Measurements from ENCODE around the gene LCE1B. TPM values are rescaled to one million over a fixed set of nuclear protein-coding genes. Genes with fewer than 3 reads are reported as not detected.

LCE1B gene
- total and polyA plus RNA-seq, 3 experiments from 2014 or later: not detected

GRCh38 chr1:152836870-152837269, 25.1 kb downstream of the LCE1B start:
- H3K27me3 ChIP-seq (ENCODE audit: insufficient read depth, low read length, poor library complexity, severe bottlenecking): no peaks in the 10 kb centered on the region
- H3K9me3 Mint-ChIP-seq: peaks cover 0 to 3% (median 0%) of the 10 kb centered on the region in 5 donors
- DNase-seq: no peak
- H3K9me3 ChIP-seq (ENCODE audit: low read length): no peaks in the 10 kb centered on the region
- CTCF ChIA-PET: no interaction called here
- no peak overlapping the region for H3K27ac ChIP-seq (ENCODE audit: low read depth, low read length)
- H3K27me3 Mint-ChIP-seq: peaks cover 6 to 9% of the 10 kb centered on the region in 2 donors
- no peak overlapping the region for H3K4me3 Mint-ChIP-seq
- H3K4me1 ChIP-seq (ENCODE audit: insufficient read depth, low read length): no peaks in the 10 kb centered on the region
- H3K27ac Mint-ChIP-seq: no peak overlapping the region
- no peak overlapping the region for H3K4me3 ChIP-seq (ENCODE audit: low read length)
- H3K36me3 ChIP-seq (ENCODE audit: insufficient read depth, low read length): no peaks in the 10 kb centered on the region
- POLR2A ChIA-PET: interaction anchor here (0.6 kb wide), 1 partner anchor 48 kb away, joined by 3 read pairs; no protein-coding TSS in a partner anchor
- H3K4me1 Mint-ChIP-seq: no peaks in the 10 kb centered on the region
- H3K36me3 Mint-ChIP-seq: no peaks in the 10 kb centered on the region

DNA sequence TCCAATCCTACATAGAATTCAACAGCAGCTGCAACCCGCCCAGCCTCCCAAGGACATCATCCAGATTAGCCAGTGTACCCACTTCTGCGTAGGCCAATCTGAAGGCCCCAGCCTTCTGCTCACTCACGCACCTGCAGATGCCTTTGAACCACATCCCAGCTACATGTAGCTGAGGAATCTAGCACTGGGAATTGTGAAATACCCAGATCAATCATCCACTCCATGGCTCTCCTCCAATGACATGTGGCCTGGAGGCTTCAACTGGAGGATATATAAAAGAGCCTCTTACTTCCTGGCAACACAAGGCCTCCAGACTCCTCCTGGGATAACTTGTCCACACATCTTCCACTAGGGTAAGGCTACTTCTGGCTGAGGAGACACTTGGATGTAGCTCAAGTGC, 30.8 kb downstream of the LCE1B start, which contains the start of gene LCE6A:
LCE6A (plus strand) TSS at position 301 of the 400 bp plus-strand sequence. CDS start 665 bp downstream, outside the sequence.
- Mint-ChIP-seq H3K27ac (no peak within 1 kb of the TSS), H3K4me1 (no peaks in the 10 kb centered on the region), H3K9me3 (no peaks in the 10 kb centered on the region), H3K36me3 (no peaks in the 10 kb centered on the region), H3K27me3 (peaks cover 7 to 19% of the 10 kb centered on the region in 2 donors), H3K4me3 (no peak within 1 kb of the TSS)
- no peak for DNase-seq
- H3K9me3 ChIP-seq (ENCODE audit: low read length): no peaks in the 10 kb centered on the region
- no peak within 1 kb of the TSS for H3K4me3 ChIP-seq (ENCODE audit: low read length)
- no peak within 1 kb of the TSS for H3K27ac ChIP-seq (ENCODE audit: low read depth, low read length)
- no peaks in the 10 kb centered on the region for H3K4me1 ChIP-seq (ENCODE audit: insufficient read depth, low read length)
- H3K27me3 ChIP-seq (ENCODE audit: insufficient read depth, low read length, poor library complexity, severe bottlenecking): no peaks in the 10 kb centered on the region
- no peaks in the 10 kb centered on the region for H3K36me3 ChIP-seq (ENCODE audit: insufficient read depth, low read length)
- POLR2A ChIA-PET: no interaction called here
- CTCF ChIA-PET: no interaction called here

DNA sequence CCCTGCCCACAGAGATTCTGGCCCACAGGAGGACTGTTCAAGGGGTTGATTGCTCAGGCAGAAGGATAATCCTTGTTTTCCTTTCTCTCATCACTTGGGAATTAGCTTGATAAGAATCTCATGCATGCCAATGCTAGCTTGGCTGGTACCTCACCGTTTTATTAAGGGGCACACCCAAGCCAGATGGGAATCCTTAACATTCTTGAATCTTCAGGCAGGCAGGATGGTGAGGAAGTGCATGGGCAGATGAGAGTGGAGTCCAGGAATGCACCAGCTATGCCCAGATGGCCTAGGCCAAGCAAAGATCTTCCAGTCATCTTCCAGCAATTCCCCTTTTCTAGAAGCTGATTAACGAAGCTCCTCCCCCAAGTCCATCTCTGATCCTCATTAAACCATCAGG, 43.9 kb downstream of the LCE1B start:
- H3K27me3 ChIP-seq (ENCODE audit: insufficient read depth, low read length, poor library complexity, severe bottlenecking): no peaks in the 10 kb centered on the region
- no peak for DNase-seq
- Mint-ChIP-seq H3K27ac (no peak overlapping the region), H3K4me1 (no peaks in the 10 kb centered on the region), H3K27me3 (peaks cover 3 to 18% of the 10 kb centered on the region in 2 donors), H3K9me3 (no peaks in the 10 kb centered on the region), H3K4me3 (no peak overlapping the region), H3K36me3 (no peaks in the 10 kb centered on the region)
- POLR2A ChIA-PET: no interaction called here
- H3K4me3 ChIP-seq (ENCODE audit: low read length): no peak overlapping the region
- H3K4me1 ChIP-seq (ENCODE audit: insufficient read depth, low read length): no peaks in the 10 kb centered on the region
- CTCF ChIA-PET: no interaction called here
- H3K9me3 ChIP-seq (ENCODE audit: low read length): no peaks in the 10 kb centered on the region
- H3K27ac ChIP-seq (ENCODE audit: low read depth, low read length): no peak overlapping the region
- no peaks in the 10 kb centered on the region for H3K36me3 ChIP-seq (ENCODE audit: insufficient read depth, low read length)

DNA sequence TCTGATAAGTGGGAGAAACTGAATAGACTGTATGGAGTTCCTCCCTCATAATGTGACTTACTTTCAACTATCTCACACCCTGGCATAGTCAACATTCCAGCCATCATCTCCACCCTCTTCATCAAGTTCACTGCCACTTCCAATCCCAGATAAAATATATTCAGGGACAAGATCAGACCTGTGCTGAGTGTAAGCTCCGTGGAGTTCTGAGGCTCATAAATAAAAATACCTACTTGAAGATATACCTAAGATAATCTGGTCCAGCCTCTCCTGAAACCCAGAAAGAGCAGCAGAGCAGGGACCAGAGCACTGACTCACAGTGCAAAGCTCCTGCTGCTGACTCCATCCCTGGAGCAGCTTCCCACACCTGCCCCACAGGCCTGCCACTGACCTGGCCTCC, 46.3 kb downstream of the LCE1B start:
- H3K27me3 ChIP-seq (ENCODE audit: insufficient read depth, low read length, poor library complexity, severe bottlenecking): no peaks in the 10 kb centered on the region
- Mint-ChIP-seq H3K27me3 (peaks cover 3 to 21% of the 10 kb centered on the region in 2 donors), H3K27ac (no peak overlapping the region), H3K36me3 (no peaks in the 10 kb centered on the region), H3K9me3 (no peaks in the 10 kb centered on the region), H3K4me3 (no peak overlapping the region), H3K4me1 (no peaks in the 10 kb centered on the region)
- no peak overlapping the region for H3K4me3 ChIP-seq (ENCODE audit: low read length)
- H3K27ac ChIP-seq (ENCODE audit: low read depth, low read length): no peak overlapping the region
- no peaks in the 10 kb centered on the region for H3K36me3 ChIP-seq (ENCODE audit: insufficient read depth, low read length)
- no peaks in the 10 kb centered on the region for H3K4me1 ChIP-seq (ENCODE audit: insufficient read depth, low read length)
- no peak for DNase-seq
- H3K9me3 ChIP-seq (ENCODE audit: low read length): no peaks in the 10 kb centered on the region
- ChIA-PET CTCF (no interaction called here), POLR2A (no interaction called here)

DNA sequence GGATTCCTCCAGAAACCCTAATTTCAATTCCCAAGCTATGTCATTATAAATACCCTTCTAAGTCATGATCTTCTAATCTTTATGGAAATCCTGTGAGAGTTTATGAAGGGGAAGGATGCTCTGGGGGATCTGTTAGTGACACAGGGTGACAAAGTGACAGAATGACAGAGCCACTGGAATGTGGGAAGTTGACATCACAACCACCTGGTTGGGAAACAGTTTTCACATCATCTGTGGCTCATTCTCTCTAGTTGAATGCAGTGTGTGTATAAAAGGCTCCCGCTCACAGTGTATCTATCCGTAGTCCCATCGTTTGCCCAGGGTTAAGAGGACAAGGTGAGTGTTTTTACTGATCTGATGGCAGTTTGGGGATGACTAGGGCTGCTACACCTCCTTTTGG, 47.9 kb downstream of the LCE1B start, which contains the start of gene LCE7A:
LCE7A (plus strand) TSS at position 301 of the 400 bp plus-strand sequence. CDS start 702 bp downstream, outside the sequence.
- POLR2A ChIA-PET: no interaction called here
- no peaks in the 10 kb centered on the region for H3K36me3 Mint-ChIP-seq
- H3K27ac Mint-ChIP-seq: no peak within 1 kb of the TSS
- no peaks in the 10 kb centered on the region for H3K9me3 ChIP-seq (ENCODE audit: low read length)
- H3K27me3 ChIP-seq (ENCODE audit: insufficient read depth, low read length, poor library complexity, severe bottlenecking): no peaks in the 10 kb centered on the region
- H3K4me3 ChIP-seq (ENCODE audit: low read length): no peak within 1 kb of the TSS
- H3K27ac ChIP-seq (ENCODE audit: low read depth, low read length): no peak within 1 kb of the TSS
- DNase-seq: no peak
- no peaks in the 10 kb centered on the region for H3K36me3 ChIP-seq (ENCODE audit: insufficient read depth, low read length)
- peaks cover 3 to 26% of the 10 kb centered on the region in 2 donors for H3K27me3 Mint-ChIP-seq
- H3K4me1 Mint-ChIP-seq: no peaks in the 10 kb centered on the region
- no peaks in the 10 kb centered on the region for H3K4me1 ChIP-seq (ENCODE audit: insufficient read depth, low read length)
- no peak within 1 kb of the TSS for H3K4me3 Mint-ChIP-seq
- H3K9me3 Mint-ChIP-seq: no peaks in the 10 kb centered on the region
- CTCF ChIA-PET: no interaction called here

DNA sequence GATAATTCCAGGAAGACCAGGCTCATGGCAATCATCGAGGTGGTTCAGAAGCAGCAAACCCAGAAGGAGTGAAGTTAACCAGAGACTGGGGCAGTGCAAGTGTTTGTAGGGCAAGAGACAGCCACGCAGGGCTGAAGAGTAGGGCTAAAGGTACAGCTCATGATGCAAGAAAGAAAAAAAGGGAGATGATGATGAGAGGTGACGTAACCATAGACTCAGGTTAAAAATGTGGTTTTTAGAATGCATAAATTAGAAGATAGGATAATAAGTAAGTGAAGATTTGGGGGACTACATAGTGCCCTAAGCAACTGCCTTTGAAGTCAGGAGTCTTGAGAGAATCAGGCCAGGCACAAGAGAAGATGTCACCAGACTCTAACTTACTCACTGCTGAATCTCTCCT, 48.4 kb downstream of the LCE1B start:
- Histone ChIP-seq H3K4me1 (ENCODE audit: insufficient read depth, low read length) (no peaks in the 10 kb centered on the region), H3K36me3 (ENCODE audit: insufficient read depth, low read length) (no peaks in the 10 kb centered on the region), H3K4me3 (ENCODE audit: low read length) (no peak overlapping the region), H3K9me3 (ENCODE audit: low read length) (no peaks in the 10 kb centered on the region), H3K27ac (ENCODE audit: low read depth, low read length) (no peak overlapping the region), H3K27me3 (ENCODE audit: insufficient read depth, low read length, poor library complexity, severe bottlenecking) (no peaks in the 10 kb centered on the region)
- H3K9me3 Mint-ChIP-seq: no peaks in the 10 kb centered on the region
- DNase-seq: no peak
- no peak overlapping the region for H3K4me3 Mint-ChIP-seq
- H3K36me3 Mint-ChIP-seq: no peaks in the 10 kb centered on the region
- H3K27ac Mint-ChIP-seq: no peak overlapping the region
- ChIA-PET CTCF (no interaction called here), POLR2A (no interaction called here)
- no peaks in the 10 kb centered on the region for H3K4me1 Mint-ChIP-seq
- H3K27me3 Mint-ChIP-seq: peaks cover 3 to 24% of the 10 kb centered on the region in 2 donors

DNA sequence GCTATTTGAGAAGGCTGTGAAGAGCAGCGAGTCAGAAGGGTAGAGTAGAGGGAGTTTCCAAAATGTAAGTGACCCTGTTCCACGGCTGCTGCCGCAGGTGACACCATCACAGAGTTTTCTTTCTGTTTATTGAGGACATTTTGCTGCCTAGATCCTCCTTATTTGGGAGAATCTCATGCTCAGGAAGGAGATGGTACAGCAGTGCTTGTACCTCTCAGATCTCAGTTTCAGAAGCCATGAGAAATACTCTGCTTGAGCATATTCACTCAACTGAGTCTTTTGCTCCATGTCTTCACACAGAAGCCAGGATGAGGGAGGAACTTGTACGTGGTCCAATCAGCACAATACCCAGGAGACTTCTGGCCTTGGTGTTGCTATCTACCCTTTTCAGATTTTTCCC, 49.6 kb downstream of the LCE1B start:
- H3K4me3 Mint-ChIP-seq: no peak overlapping the region
- H3K36me3 Mint-ChIP-seq: no peaks in the 10 kb centered on the region
- DNase-seq: no peak
- Histone ChIP-seq H3K4me3 (ENCODE audit: low read length) (no peak overlapping the region), H3K27ac (ENCODE audit: low read depth, low read length) (no peak overlapping the region), H3K27me3 (ENCODE audit: insufficient read depth, low read length, poor library complexity, severe bottlenecking) (no peaks in the 10 kb centered on the region), H3K36me3 (ENCODE audit: insufficient read depth, low read length) (no peaks in the 10 kb centered on the region), H3K4me1 (ENCODE audit: insufficient read depth, low read length) (no peaks in the 10 kb centered on the region), H3K9me3 (ENCODE audit: low read length) (no peaks in the 10 kb centered on the region)
- no peaks in the 10 kb centered on the region for H3K9me3 Mint-ChIP-seq
- ChIA-PET POLR2A (interaction anchor here (0.6 kb wide), 1 partner anchor 286 kb away, joined by 3 read pairs; no protein-coding TSS in a partner anchor), CTCF (no interaction called here)
- H3K27ac Mint-ChIP-seq: peak overlapping the region in 1 of 8 donors; percentile 26
- H3K4me1 Mint-ChIP-seq: no peaks in the 10 kb centered on the region
- peaks cover 3 to 24% of the 10 kb centered on the region in 2 donors for H3K27me3 Mint-ChIP-seq
